Activated naive CD8-positive, alpha-beta T cell treated with anti-CD3 and anti-CD28 coated beads, Interleukin-2, amount 10 ng/mL, durations not matched to agents 7 days and 5 days (primary cell): ENCODE results near the gene HID1. TPM values are rescaled to one million over a fixed set of nuclear protein-coding genes. Genes with fewer than 3 reads are reported as not detected.

Source experiments
- ATAC-seq: fragments of 150-1000 bp; cut with Tn5 transposase; one replicate; pipeline ENCODE4 v1.10.0; 2021; ENCODE audit warnings: low read depth, moderate library complexity
- POLR2A ChIA-PET: fragments of 350-600 bp; sonication (Branson Sonifier 250); formaldehyde crosslinking; loops from one replicate; lab custom pipeline; 2021; ENCODE audit warnings: antibody characterized with exemption; lab: Charles Lee
- DNase-seq: peaks from one replicate; pipeline ENCODE4 v3.0.0; 2021
- H3K27ac Mint-ChIP-seq: one replicate; pipeline ENCODE4 v1.8.0; 2022; ENCODE audit warnings: mild to moderate bottlenecking, mixed read lengths
- H3K27me3 Mint-ChIP-seq: one replicate; pipeline ENCODE4 v1.8.0; 2022; ENCODE audit warnings: mild to moderate bottlenecking, moderate library complexity, mixed read lengths
- H3K36me3 Mint-ChIP-seq: one replicate; pipeline ENCODE4 v1.8.0; 2021; ENCODE audit warnings: mild to moderate bottlenecking, mixed read lengths
- H3K4me1 Mint-ChIP-seq: one replicate; pipeline ENCODE4 v1.8.0; 2021; ENCODE audit warnings: mixed read lengths
- H3K4me3 Mint-ChIP-seq: one replicate; pipeline ENCODE4 v1.8.0; 2022; ENCODE audit warnings: mild to moderate bottlenecking, moderate library complexity, mixed read lengths
- H3K9me3 Mint-ChIP-seq: one replicate; pipeline ENCODE4 v1.8.0; 2021; ENCODE audit warnings: mixed read lengths
- total RNA-seq, 2 experiments: library from RNA; stranded (reverse); gene quantifications; one replicate each; pipeline ENCODE4 v1.2.3, GENCODE V29; 2021

Gene HID1
- total RNA-seq, 2 experiments from 2014 or later, result 3.6 to 3.9 TPM

DNA sequence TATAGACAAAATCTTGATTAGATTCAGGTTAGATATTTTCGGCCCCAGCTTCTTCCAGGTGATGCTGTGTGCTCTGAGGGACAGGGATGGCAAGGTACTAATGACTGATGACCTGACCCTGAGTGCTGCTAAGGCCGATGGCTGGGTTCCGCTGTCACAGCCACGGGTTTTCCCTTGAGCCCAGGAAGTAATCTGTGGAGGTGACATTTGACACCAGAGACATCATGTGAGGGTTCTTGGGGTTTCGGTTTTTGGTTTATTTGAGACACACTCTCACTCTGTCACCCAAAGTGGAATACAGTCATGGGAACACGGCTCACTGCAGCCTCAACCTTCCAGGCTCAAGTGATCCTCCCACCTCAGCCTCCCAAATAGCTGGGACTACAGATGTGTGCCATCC is 27.0 kb downstream of the HID1 start:
- Mint-ChIP-seq H3K36me3 (no peaks in the 10 kb centered on the region), H3K9me3 (no peaks in the 10 kb centered on the region), H3K27me3 (peaks cover 4% of the 10 kb centered on the region), H3K27ac (no peak overlapping the region), H3K4me1 (no peaks in the 10 kb centered on the region), H3K4me3 (no peak overlapping the region)
- DNase-seq (no peak), ATAC-seq (no peak)
- POLR2A ChIA-PET, result interaction anchor here (0.6 kb wide), 1 partner anchor 788 kb away, joined by 4 read pairs; no protein-coding TSS in a partner anchor

DNA sequence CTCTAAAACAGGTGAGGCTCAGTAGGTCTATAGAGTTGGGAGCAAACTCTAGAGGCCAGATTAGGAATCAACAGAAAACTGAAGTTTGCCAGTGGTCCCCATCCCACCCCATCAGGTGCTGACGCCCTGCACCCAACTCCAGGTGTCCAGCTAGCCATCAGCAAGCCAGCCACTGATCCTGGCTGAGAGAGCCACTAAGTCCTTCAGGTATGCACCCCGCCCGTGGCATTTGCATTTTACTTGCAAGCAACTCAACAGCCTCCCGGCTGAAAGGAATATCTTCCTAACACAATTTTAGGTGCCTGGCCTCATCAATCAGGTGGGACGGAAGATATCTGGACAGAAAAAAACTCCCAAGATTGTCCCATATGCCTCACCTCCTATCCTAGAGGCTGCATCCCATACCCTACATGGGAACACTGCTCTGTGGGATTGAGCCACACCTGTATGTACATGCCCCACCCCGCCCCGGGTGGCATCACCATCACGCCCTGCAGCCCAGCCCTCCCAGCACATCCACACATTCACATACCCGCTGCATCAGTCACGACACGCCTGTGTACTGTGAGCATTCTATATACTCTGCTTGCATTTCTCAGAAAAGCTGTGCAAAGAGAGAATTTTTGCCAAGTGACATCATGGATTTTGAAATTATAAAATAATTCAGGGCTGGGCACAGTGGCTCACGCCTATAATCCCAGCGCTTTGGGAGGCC is 28.6 kb downstream of the HID1 start:
- POLR2A ChIA-PET, result no interaction called here
- H3K4me1 Mint-ChIP-seq, result peaks cover 2% of the 10 kb centered on the region
- no peak for ATAC-seq
- no peaks in the 10 kb centered on the region for H3K9me3 Mint-ChIP-seq
- H3K27me3 Mint-ChIP-seq, result peaks cover 8% of the 10 kb centered on the region
- H3K27ac Mint-ChIP-seq, result no peak overlapping the region
- no peaks in the 10 kb centered on the region for H3K36me3 Mint-ChIP-seq
- H3K4me3 Mint-ChIP-seq, result no peak overlapping the region
- DNase-seq, result no peak

DNA sequence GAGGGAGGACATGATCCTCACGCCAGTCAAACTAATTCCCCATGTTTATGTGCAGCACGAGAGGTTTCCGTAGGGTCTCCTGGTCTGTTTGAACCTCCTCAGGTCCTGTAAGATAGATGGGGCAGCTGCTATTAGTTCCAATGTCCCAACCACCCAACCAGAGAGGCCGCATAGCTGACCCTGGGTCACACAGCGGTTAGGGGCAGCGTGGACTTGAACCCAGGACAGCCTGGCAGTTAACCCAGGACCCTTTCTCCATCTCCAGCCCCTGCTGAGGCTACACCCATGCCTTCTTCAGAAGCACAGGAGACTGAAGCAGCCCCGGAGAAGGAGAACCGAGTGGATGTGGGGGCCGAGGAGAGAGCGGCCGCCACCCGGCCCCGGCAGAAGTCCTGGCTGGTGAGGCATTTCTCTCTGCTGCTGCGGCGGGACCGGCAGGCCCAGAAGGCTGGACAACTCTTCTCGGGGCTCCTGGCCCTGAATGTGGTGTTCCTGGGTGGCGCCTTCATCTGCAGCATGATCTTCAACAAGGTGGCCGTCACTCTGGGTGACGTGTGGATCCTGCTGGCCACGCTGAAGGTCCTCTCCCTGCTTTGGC is 31.3 kb downstream of the HID1 start:
- POLR2A ChIA-PET, result no interaction called here
- peaks cover 33% of the 10 kb centered on the region for H3K27me3 Mint-ChIP-seq

DNA sequence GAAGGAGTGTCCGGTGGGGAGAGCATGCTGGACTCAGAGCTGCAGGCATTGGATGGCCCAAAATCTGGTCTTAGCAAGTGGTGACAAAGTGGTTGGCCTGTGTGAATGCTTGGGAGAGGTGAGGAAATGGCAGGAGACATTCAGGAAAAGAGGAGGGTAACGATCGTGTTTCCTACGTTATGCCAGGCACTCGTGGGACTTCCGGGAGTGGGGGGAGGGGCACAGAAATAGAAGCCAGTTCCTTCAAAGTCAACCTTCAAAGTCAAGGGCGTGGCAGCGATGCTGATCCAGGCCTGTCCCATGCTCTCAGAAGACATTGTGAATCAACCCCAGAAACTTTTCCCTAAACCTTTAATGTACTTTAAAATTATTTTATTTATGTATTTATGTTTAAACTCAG is 33.0 kb downstream of the HID1 start:
- peaks cover 2% of the 10 kb centered on the region for H3K4me1 Mint-ChIP-seq
- DNase-seq, result no peak
- no peak overlapping the region for H3K27ac Mint-ChIP-seq
- no peak overlapping the region for H3K4me3 Mint-ChIP-seq
- POLR2A ChIA-PET, result interaction anchor here (1.0 kb wide), 1 partner anchor 9 kb away, joined by 3 read pairs; no protein-coding TSS in a partner anchor
- no peak for ATAC-seq
- H3K27me3 Mint-ChIP-seq, result peaks cover 44% of the 10 kb centered on the region
- H3K9me3 Mint-ChIP-seq, result no peaks in the 10 kb centered on the region
- no peaks in the 10 kb centered on the region for H3K36me3 Mint-ChIP-seq

More for the DNA sequence above, 31.3 kb downstream of the HID1 start:
- no peak for DNase-seq
- peaks cover 2% of the 10 kb centered on the region for H3K4me1 Mint-ChIP-seq
- no peaks in the 10 kb centered on the region for H3K36me3 Mint-ChIP-seq
- ATAC-seq, result no peak
- no peak overlapping the region for H3K4me3 Mint-ChIP-seq
- no peaks in the 10 kb centered on the region for H3K9me3 Mint-ChIP-seq
- no peak overlapping the region for H3K27ac Mint-ChIP-seq

DNA sequence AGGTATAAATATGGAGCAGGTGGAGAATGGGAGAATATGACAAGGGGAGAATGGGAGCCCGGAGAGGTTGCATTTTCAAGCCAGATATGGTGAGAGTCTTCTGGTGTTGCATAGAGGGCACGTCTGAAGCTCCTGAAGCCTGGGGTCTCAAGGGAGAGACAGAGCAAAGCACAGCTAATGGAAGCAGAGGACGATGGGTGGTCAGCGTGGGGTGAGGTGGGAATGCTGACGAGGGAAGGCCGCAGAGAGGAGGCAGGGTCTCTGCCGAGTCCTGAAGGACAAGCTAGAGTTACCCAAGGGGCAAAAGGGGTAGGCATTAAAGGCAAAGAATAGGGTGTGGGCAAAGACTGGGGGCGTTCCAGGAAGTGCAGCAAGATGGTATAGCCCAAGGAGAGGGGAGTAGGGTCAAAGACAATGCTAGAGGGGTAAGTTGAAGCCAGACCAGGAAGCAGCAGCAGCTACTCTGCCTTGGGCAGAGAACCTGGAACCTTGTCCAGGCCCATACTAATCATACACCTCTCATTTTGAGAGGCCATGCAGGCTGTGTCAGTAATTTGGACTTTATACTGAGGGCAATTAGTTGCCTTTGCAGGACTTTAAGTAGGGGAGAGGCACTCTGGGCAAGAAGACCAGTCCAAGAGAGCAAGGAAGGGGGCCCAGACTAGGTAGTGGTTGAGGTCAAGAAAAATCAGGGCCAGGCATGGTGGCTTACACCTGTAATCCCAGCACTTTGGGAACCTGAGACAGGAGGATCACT is 34.2 kb downstream of the HID1 start:
- H3K4me3 Mint-ChIP-seq, result no peak overlapping the region
- no peaks in the 10 kb centered on the region for H3K36me3 Mint-ChIP-seq
- H3K27ac Mint-ChIP-seq, result no peak overlapping the region
- H3K9me3 Mint-ChIP-seq, result no peaks in the 10 kb centered on the region
- peaks cover 47% of the 10 kb centered on the region for H3K27me3 Mint-ChIP-seq
- ATAC-seq, result no peak
- peaks cover 2% of the 10 kb centered on the region for H3K4me1 Mint-ChIP-seq
- POLR2A ChIA-PET, result interaction anchor here (1.0 kb wide), 1 partner anchor 10 kb away, joined by 3 read pairs; no protein-coding TSS in a partner anchor
- no peak for DNase-seq

DNA sequence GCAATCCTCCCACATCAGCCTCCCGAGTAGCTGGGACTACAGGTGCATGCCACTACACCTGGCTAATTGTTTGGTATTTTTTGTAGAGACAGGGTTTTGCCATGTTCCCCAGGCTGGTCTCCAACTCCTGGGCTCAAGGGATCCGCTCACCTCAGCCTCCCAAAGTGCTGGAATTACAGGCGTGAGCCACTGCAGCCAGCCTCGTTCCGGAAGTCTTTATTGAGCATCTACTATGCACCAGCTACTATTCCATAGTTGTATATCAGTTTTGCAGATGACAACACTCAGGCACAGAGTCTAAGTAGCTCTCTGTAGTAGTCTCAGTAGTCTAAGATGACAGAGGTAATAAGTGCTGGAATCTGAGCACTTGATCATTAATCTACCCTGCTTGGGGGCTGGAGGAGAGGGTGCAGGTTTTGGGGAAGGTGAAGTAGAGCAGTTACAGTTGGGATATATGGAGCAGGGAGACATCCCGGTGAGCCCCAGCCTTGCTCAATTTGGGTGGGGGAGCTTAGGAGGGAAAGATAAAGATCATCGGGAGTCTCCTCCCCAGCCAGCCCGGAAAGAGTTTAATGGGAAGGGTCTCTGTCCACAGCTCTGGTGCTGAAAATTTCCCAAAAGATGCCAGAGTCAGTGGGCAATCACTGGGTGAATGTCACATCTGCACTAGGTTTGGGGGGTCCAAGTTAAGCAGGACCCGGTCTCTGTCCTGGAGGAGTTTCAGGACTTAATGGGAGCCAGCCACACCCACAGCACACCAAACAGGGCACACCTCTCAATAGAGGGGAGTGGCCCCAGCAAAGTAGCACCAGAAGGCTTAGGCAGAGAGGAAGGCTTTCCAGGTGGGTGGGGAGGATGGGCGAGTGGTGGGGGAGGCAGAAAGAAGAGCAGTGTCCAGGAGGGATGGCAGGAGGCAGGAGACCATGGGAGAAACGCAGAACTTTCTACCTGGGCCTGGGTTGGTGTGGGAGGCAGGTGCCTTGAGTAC is 35.2 kb downstream of the HID1 start:
- H3K36me3 Mint-ChIP-seq, result no peaks in the 10 kb centered on the region
- peaks cover 2% of the 10 kb centered on the region for H3K4me1 Mint-ChIP-seq
- POLR2A ChIA-PET, result no interaction called here
- no peaks in the 10 kb centered on the region for H3K9me3 Mint-ChIP-seq
- ATAC-seq, result no peak
- H3K27ac Mint-ChIP-seq, result no peak overlapping the region
- H3K27me3 Mint-ChIP-seq, result peaks cover 53% of the 10 kb centered on the region
- no peak for DNase-seq
- H3K4me3 Mint-ChIP-seq, result no peak overlapping the region

DNA sequence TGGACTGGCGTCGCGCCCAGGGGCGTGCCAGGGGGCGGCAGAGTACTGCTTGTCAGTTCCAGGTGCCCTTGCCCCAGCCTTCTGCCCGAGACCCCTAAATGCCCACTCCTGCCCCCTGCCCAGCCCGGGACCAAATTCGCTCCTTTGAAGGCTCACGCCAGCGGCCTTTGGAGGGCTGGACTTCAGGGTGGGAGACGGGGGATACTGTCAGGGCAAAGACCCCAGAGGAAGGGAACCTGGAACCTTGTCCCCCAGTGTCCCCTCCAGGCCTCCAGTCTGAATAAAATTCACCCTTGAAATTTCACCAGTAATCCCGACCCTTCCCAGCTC is 36.1 kb downstream of the HID1 start:
- POLR2A ChIA-PET, result no interaction called here
- Mint-ChIP-seq H3K4me1 (peaks cover 2% of the 10 kb centered on the region), H3K27me3 (peaks cover 62% of the 10 kb centered on the region), H3K36me3 (no peaks in the 10 kb centered on the region), H3K9me3 (no peaks in the 10 kb centered on the region), H3K4me3 (no peak overlapping the region), H3K27ac (no peak overlapping the region)
- ATAC-seq (no peak), DNase-seq (no peak)

DNA sequence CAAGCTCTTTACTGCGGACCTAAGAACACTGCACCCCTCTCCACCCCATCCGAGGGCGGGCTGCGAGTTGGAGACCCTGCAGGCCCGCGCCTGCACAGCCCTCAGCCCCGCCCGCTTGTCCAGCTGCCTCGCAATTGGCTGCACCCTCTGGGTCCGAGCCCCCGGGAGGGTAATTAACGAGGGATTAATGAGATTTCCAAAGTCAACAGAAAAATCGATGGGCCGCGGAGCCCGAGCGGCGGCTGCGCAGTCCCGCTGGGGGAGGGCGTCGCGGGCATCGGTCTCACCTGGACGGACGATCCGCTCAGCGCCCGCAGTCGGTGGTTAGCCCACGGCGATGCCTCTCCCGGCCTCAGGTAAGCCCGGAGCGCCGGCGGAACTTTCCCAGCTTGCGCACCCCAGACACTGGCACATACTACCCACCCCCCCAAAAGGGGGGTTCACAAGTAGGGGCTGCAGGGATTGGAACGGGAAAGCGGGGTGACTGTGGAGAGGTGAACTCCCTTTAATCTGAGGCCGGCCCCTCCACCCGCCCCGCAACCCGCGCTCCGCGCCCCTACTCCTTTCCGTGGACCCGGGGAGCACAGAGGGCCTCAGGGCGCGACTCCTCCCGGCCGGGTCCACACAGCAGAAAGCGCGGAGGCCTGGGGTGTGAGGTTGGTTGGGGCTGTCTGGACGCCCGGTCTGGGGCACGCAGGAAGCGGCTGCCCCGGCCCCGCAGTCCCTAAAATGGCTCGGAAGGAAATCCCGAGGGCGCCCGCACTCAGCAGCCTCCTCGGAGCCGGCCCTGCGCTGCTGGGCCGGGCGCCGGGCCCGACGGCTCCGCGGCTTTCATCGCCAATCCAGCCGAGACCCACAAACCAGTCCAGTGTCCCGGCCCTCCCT is 36.7 kb downstream of the HID1 start, which contains the start of gene OTOP3:
TSS of gene OTOP3 (plus strand) at position 314 of the 885 bp plus-strand sequence. CDS start at position 338, 24 bp downstream.
- Mint-ChIP-seq H3K4me3 (no peak within 1 kb of the TSS), H3K4me1 (peaks cover 2% of the 10 kb centered on the region), H3K27me3 (peaks cover 67% of the 10 kb centered on the region), H3K36me3 (no peaks in the 10 kb centered on the region), H3K27ac (no peak within 1 kb of the TSS), H3K9me3 (no peaks in the 10 kb centered on the region)
- POLR2A ChIA-PET, result no interaction called here
- ATAC-seq (no peak), DNase-seq (no peak)

DNA sequence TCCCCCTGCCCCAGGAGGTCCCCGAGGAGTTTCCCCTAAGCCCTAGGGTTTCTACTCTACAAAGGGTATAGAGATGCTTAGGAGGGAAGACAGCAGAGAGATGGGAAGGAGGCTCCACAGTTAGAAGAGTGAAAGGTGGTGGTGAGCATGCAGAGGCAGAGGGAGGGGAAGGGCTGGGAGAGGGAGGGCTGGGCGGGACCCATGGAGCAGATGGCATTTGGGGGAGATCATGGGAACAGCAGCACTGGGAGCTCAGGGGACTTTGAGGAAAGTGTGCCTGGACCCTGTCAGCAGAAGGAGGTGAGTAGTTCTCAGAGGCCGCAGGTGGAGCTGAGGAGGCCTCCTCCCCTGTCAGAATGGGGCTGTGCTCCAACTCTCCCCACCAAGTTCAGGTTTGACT is 37.5 kb downstream of the HID1 start:
- peaks cover 2% of the 10 kb centered on the region for H3K4me1 Mint-ChIP-seq
- no peaks in the 10 kb centered on the region for H3K9me3 Mint-ChIP-seq
- POLR2A ChIA-PET, result no interaction called here
- DNase-seq, result no peak
- no peak overlapping the region for H3K27ac Mint-ChIP-seq
- H3K4me3 Mint-ChIP-seq, result no peak overlapping the region
- ATAC-seq, result no peak
- H3K27me3 Mint-ChIP-seq, result peaks cover 67% of the 10 kb centered on the region
- H3K36me3 Mint-ChIP-seq, result no peaks in the 10 kb centered on the region

DNA sequence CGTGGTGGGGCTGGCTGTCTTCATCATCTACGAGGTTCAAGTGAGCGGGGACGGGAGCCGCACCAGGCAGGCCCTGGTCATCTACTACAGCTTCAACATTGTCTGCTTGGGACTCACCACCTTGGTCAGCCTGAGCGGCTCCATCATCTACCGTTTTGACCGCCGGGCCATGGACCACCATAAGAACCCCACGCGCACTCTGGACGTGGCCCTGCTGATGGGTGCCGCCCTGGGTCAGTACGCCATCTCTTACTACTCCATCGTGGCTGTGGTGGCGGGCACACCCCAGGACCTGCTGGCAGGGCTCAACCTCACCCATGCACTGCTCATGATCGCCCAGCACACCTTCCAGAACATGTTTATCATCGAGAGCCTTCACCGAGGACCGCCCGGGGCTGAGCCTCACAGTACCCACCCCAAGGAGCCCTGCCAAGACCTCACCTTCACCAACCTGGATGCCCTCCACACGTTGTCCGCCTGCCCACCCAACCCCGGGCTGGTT is 42.0 kb downstream of the HID1 start:
- no peak overlapping the region for H3K4me3 Mint-ChIP-seq
- POLR2A ChIA-PET, result no interaction called here

DNA sequence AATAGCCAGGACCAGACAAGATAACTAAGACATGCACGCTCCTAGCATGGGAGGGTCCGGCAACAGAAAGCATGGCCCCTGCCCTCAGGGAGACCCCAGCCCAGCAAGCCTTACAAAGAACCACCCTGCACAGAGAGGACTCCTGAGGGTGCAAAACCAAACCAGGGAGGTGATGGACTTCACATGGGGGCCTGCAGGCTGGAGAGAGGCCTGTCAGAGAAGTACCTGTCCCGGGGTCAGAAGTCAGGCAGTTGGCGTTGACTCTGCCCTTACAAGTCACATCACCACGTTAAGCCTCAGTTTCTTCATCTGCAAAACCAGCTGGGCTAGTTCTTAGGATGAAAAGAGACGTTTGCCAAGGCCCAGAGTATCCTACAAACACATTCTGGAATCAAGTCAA is 43.8 kb downstream of the HID1 start:
- ATAC-seq, result no peak

More for the DNA sequence above, 42.0 kb downstream of the HID1 start:
- Mint-ChIP-seq H3K36me3 (no peaks in the 10 kb centered on the region), H3K27ac (no peak overlapping the region), H3K27me3 (peaks cover 57% of the 10 kb centered on the region), H3K9me3 (no peaks in the 10 kb centered on the region), H3K4me1 (no peaks in the 10 kb centered on the region)
- ATAC-seq (no peak), DNase-seq (no peak)

DNA sequence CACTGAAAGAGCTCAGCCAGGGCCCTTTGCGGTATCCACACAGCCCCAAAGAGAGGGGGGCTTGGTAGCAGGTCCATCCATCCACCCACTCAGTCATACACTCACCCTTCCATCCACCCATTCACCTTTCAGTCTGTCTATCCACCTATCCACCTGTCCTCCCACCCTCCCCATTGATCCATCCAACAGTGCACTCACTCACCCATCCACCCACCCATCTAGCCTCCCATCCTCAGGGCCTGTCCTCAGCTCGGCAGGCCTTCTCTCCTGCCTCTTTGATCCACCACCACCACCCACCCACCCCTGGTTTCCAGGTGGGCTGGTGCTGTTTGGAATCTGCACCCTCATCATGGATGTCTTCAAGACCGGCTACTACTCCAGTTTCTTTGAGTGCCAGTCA is 47.3 kb downstream of the HID1 start:
- ATAC-seq, result no peak
- Mint-ChIP-seq H3K36me3 (no peaks in the 10 kb centered on the region), H3K9me3 (no peaks in the 10 kb centered on the region), H3K4me3 (no peak overlapping the region), H3K4me1 (peaks cover 4% of the 10 kb centered on the region), H3K27me3 (peaks cover 56% of the 10 kb centered on the region), H3K27ac (no peak overlapping the region)
- no peak for DNase-seq
- POLR2A ChIA-PET, result interaction anchor here (1.2 kb wide), 1 partner anchor 47 kb away, joined by 3 read pairs; the partner anchor contains the start of gene HID1

More for the DNA sequence above, 43.8 kb downstream of the HID1 start:
- DNase-seq, result no peak
- no peak overlapping the region for H3K4me3 Mint-ChIP-seq
- H3K4me1 Mint-ChIP-seq, result peaks cover 3% of the 10 kb centered on the region
- H3K9me3 Mint-ChIP-seq, result no peaks in the 10 kb centered on the region
- POLR2A ChIA-PET, result no interaction called here
- peaks cover 58% of the 10 kb centered on the region for H3K27me3 Mint-ChIP-seq
- no peak overlapping the region for H3K27ac Mint-ChIP-seq
- H3K36me3 Mint-ChIP-seq, result no peaks in the 10 kb centered on the region
